HG02943 (cell line): ENCODE results near the gene INKA1.
"Not testable (repeated sequence)": the region's sequence is repeated elsewhere in the genome, so short reads cannot be mapped to it uniquely, and the experiment has no call there.

Experiments used
- ATAC-seq: cut with Tn5 transposase; IDR thresholded peaks from one replicate; pipeline ENCODE4 v1.9.1; 2021; ENCODE audit warnings: mild to moderate bottlenecking, low read depth, moderate library complexity; ENCODE audit not compliant: unreplicated experiment

Gene INKA1

GRCh38 chr3:49805897-49806701 is 3.0 kb downstream of the INKA1 start:
- no peak for ATAC-seq

DNA sequence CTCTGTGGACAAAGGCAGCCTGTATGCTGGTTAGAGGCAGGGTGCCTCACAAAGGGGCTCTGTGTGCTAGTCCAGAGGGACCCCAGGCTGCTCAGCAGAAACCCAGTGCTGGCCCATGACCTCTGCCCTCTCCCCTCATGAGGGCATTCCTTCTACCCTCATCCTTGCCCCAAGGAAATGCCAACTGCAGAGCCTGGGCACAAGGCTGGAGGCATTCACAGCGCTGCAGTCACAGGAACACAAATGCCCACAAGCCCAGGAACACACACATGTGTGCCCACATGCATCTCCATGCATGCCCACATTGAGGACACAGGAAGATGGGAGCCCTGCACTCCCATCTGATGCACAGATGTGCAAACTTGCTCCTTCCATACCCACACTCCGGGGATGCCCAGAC is 3.8 kb downstream of the INKA1 start:
- ATAC-seq: no peak

DNA sequence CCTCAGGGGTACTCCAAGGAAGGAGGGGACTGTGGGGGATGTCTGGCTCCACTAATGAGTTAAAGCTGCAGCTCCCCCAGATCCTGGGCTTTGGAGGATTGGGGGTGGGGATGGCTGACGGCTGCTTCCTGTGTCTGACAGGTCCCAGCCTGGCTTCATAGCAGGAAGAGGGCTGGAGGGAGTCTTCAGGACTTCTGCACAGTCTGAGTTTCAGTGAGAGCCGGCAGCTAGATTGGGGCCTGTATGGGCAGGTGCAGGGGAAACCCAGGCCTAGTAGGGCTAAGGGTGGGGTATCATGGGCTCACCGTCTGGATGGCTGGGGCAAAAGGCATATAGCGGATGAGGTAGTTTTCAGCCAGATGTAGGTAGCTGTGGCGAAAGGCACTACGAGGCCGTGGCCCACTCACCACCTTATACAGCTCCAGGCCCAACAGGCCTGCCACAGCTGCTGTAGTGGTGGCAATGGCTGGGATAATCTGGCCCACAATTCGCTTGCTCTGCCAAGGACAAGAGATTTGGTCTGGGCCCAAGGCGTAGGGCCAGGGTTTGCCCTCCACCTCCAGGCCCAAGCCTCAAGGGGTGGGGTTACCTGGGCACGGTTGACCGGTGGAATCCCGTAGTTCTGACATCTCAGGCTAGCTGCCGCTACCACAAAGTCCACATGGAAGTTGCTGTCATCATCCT is 4.5 kb downstream of the INKA1 start:
- no peak for ATAC-seq

GRCh38 chr3:49812916-49813496 is 9.9 kb downstream of the INKA1 start:
- ATAC-seq: no peak

DNA sequence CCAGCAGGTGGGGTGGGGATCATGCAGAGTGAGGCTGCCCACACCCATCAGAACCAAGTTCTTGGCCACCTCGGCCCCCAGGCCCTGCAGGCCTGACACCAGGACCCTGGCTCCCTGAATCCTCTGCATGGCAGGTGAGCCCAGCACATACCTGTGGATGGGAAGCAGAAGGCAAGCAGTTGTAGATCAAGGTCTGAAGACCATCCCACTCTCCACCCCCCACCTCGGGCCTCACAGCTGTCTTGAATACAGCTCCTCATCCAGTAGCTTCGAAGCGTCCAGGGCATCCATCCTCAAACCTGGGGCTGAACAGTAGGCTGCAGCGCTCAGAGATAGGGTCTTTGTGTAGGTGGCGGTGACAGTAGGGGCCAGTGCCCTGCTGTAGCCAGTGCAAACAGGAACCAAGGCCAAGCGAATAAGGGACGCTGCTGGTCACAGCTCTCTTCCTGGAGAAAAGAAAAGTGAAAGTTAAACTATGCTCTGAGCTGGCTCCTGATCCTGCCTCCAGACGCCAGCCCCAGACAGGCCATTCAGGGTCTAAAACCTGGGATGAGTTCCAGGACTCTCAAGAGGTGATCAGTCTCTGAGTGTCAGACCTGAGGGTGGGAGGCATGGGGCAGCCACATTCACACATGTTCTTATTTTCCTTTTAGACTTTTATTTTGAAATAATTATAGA is 10.6 kb downstream of the INKA1 start, which contains the start of gene UBA7:
Gene UBA7 (minus strand): TSS at position 457 of the 678 bp plus-strand sequence. CDS start 166 bp downstream, at position 291.
- ATAC-seq: peak; percentile 51

DNA sequence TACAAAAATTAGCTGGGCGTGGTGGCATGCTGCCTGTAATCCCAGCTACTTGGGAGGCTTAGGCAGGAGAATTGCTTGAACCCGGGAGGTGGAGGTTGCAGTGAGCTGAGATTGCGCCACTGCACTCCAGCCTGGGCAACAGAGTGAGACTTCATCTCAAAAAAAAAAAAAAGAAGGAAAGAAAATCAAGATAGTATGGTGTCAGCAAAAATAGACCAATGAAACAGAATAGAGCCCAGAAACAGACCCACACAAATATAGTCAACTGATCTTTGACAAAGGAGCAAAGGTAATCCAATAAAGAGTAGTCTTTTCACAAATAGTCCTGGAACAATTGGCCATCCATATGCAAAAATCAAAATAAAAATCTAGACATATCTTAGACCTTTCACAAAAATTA is 20.1 kb downstream of the INKA1 start:
- ATAC-seq: not testable (repeated sequence)

- no peak for ATAC-seq
These were observed 23.0 kb downstream of the INKA1 start for GRCh38 chr3:49826016-49826415.

DNA sequence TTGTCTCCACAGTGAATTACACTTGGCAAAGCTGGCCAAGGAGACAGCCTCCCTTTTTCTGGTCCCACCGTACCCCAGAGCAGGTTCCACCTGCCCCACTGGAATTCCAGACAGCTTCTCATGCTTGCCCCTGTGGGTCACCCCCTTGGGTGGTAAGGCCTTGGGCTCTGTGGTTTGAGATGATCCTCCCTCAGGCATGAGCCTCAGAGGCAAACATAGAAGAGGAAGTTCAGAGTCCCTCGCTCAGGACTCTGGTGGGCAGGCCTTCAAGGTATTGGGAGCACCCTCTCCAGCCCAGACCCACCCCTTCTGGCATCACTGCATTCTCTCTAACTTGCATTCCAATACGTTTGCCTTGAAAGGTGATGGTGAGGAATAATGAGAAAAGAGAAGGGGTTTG is 28.3 kb downstream of the INKA1 start:
- no peak for ATAC-seq

- no peak for ATAC-seq
These were observed 36.2 kb downstream of the INKA1 start for GRCh38 chr3:49839193-49839809.

GRCh38 chr3:49840388-49840787 is 37.3 kb downstream of the INKA1 start:
- ATAC-seq: no peak

GRCh38 chr3:49841126-49841696 is 38.1 kb downstream of the INKA1 start:
- ATAC-seq: no peak

- no peak for ATAC-seq
These were observed 38.7 kb downstream of the INKA1 start for GRCh38 chr3:49841806-49842205.

GRCh38 chr3:49842843-49843517 is 39.9 kb downstream of the INKA1 start:
- no peak for ATAC-seq

DNA sequence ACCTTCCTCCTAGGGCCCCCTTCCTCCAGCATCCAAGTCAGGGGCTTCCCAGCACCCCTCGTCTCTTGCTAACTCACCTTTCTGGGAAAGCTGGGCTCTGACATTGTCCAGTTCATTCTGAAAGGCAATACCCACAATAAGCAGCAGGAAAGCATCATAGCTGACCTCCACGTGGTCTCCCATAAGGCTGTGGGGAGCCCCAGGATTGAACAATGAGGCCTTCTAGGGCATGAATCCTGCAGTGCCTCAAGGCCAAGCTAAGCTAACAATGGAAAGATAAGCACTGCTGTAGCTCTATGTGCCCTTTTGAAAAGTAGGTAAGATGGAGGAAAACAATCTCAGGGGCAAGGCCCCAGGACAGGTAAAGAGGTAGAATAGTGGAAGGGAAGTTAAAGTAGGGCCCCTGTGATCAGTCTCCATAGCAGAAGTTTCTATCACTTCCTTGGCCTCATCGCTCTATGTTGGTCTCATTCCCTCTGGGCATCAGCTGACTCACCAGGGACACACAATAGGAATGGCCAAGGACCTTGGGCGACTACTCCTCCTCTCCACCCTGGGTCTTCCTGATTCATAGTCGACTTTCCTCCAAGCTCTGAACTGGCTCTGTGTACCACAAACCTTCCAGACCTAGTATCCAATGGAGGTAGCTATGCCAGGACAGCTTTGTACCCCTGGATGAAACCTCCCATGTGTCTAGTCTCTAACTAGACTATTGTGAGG is 41.6 kb downstream of the INKA1 start:
- no peak for ATAC-seq

DNA sequence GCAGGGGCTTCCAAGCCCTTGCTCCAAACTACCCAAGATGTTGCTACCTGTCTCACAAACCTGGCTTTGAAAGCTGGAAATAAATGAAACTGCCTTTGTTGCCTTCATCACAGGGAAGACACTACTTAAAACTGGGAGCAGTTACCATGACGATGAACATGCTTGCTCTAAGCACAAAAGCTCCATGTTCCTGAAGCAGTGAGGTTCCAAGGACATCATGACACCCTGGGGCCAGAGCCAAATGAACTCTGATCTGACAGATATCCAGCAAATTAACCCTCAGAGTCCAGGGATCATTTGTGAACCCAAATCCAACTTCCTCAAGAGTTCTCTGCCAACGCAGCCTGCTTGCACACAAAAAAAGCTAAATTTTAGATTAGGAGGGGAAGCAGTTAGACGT is 42.6 kb downstream of the INKA1 start:
- ATAC-seq: no peak
